GM23338 (cell line): Measurements from ENCODE around the gene KRTAP23-1. TPM values are rescaled to one million over a fixed set of nuclear protein-coding genes. Genes with fewer than 3 reads are reported as not detected.

ENCODE experiments used
- ATAC-seq: fragments of 200-7000 bp; cut with Tn5 transposase; 3 replicates; pipeline ENCODE4 v1.9.1; 2020
- DNase-seq: peaks from one replicate; pipeline ENCODE4 v3.0.0-alpha.2; 2015; ENCODE audit warnings: low spot score
- H2AFZ ChIP-seq: fragments of 200-600 bp; sonication (generic); 2 replicates; pipeline ENCODE4 v1.8.0; 2016; ENCODE audit warnings: antibody characterized with exemption, mild to moderate bottlenecking, moderate library complexity
- H3F3A ChIP-seq: fragments of 200-600 bp; sonication (generic); replicated peaks from 2 replicates; pipeline ENCODE4 v1.8.0; 2017; ENCODE audit warnings: antibody characterized with exemption, mixed run types, low read depth
- H3K27ac ChIP-seq: fragments of 200-600 bp; sonication (generic); 2 replicates; pipeline ENCODE4 v1.6.1; 2016; ENCODE audit warnings: low read depth
- H3K27me3 ChIP-seq: fragments of 200-600 bp; sonication (generic); 2 replicates; pipeline ENCODE4 v1.8.0; 2016; ENCODE audit warnings: mild to moderate bottlenecking, mixed run types, moderate library complexity; ENCODE audit not compliant: insufficient read depth
- H3K36me3 ChIP-seq: fragments of 200-600 bp; sonication (generic); 2 replicates; pipeline ENCODE4 v1.8.0; 2016; ENCODE audit warnings: mild to moderate bottlenecking; ENCODE audit not compliant: insufficient read depth
- H3K4me1 ChIP-seq: fragments of 200-600 bp; sonication (generic); 2 replicates; pipeline ENCODE4 v1.8.0; 2016; ENCODE audit warnings: mild to moderate bottlenecking, moderate library complexity; ENCODE audit not compliant: insufficient read depth
- H3K4me2 ChIP-seq: fragments of 200-600 bp; sonication (generic); 2 replicates; pipeline ENCODE4 v1.7.1; 2017; ENCODE audit warnings: mixed run types
- H3K4me3 ChIP-seq: fragments of 200-600 bp; sonication (generic); 2 replicates; pipeline ENCODE4 v1.6.1; 2016; ENCODE audit warnings: mixed run types
- H3K79me2 ChIP-seq: fragments of 200-600 bp; sonication (generic); replicated peaks from 2 replicates; pipeline ENCODE4 v1.8.0; 2017; ENCODE audit warnings: mild to moderate bottlenecking; ENCODE audit not compliant: insufficient read depth
- H3K9me2 ChIP-seq: fragments of 200-600 bp; sonication (generic); 2 replicates; pipeline ENCODE4 v1.8.0; 2017; ENCODE audit not compliant: insufficient read depth
- H4K20me1 ChIP-seq: fragments of 200-600 bp; sonication (generic); replicated peaks from 2 replicates; pipeline ENCODE4 v1.8.0; 2017; ENCODE audit warnings: mild to moderate bottlenecking; ENCODE audit not compliant: insufficient read depth
- H3K27ac Mint-ChIP-seq: 2 replicates; pipeline ENCODE4 v1.8.0; 2020; ENCODE audit warnings: inconsistent platforms, mild to moderate bottlenecking, moderate library complexity, mixed read lengths
- H3K27me3 Mint-ChIP-seq: 3 replicates; pipeline ENCODE4 v1.8.0; 2022; ENCODE audit warnings: low read depth, mild to moderate bottlenecking, moderate library complexity, mixed read lengths, inconsistent platforms; ENCODE audit not compliant: insufficient read depth, poor library complexity
- H3K36me3 Mint-ChIP-seq: 3 replicates; pipeline ENCODE4 v1.8.0; 2021; ENCODE audit warnings: low read depth, mild to moderate bottlenecking, inconsistent platforms, moderate library complexity, mixed read lengths
- H3K4me1 Mint-ChIP-seq: 3 replicates; pipeline ENCODE4 v1.8.0; 2020; ENCODE audit warnings: mild to moderate bottlenecking, inconsistent platforms, mixed read lengths
- H3K4me3 Mint-ChIP-seq: 3 replicates; pipeline ENCODE4 v1.8.0; 2021; ENCODE audit warnings: moderate library complexity, mild to moderate bottlenecking, inconsistent platforms, mixed read lengths
- H3K9me3 Mint-ChIP-seq: 3 replicates; pipeline ENCODE4 v1.8.0; 2020; ENCODE audit warnings: moderate library complexity, mild to moderate bottlenecking, inconsistent platforms, mixed read lengths
- CTCF ChIP-seq, 2 experiments: fragments of 200-600 bp in 1 of 2; sonication (generic) in 1 of 2; conservative IDR thresholded peaks; 2 replicates each; pipeline versions ENCODE4 v1.5.1 to v1.6.1; 2016 to 2017; ENCODE audit warnings: antibody characterized with exemption in 2 of 2, low read depth in 2 of 2, mild to moderate bottlenecking in 2 of 2, moderate library complexity in 1 of 2
- EZH2 ChIP-seq: fragments of 200-600 bp; sonication (generic); IDR thresholded peaks from one replicate; pipeline ENCODE4 v1.8.0; 2017; ENCODE audit warnings: antibody characterized with exemption, mild to moderate bottlenecking, low read depth; ENCODE audit not compliant: unreplicated experiment
- EZH2phosphoT487 ChIP-seq: fragments of 200-600 bp; sonication (generic); IDR thresholded peaks from one replicate; pipeline ENCODE4 v1.8.1; 2018; ENCODE audit warnings: antibody characterized with exemption; ENCODE audit not compliant: unreplicated experiment
- JUNB ChIP-seq: IDR thresholded peaks from one replicate; pipeline ENCODE4 v1.6.1; 2016; ENCODE audit warnings: antibody characterized with exemption; ENCODE audit not compliant: unreplicated experiment
- NANOG ChIP-seq: IDR thresholded peaks from 2 replicates; pipeline ENCODE4 v1.6.1; 2016; ENCODE audit warnings: antibody characterized with exemption, borderline replicate concordance
- REST ChIP-seq: IDR thresholded peaks from one replicate; pipeline ENCODE4 v1.6.1; 2018; ENCODE audit warnings: antibody characterized with exemption; ENCODE audit not compliant: unreplicated experiment
- STAT1 ChIP-seq: IDR thresholded peaks from one replicate; pipeline ENCODE4 v1.6.1; 2016; ENCODE audit warnings: antibody characterized with exemption; ENCODE audit not compliant: unreplicated experiment
- polyA plus RNA-seq: library from polyadenylated mRNA; unstranded; fragments of >200 nt; fragmentation: Nextera tagmentation; extraction: Ambion mirVana; gene quantifications from 2 replicates; pipeline ENCODE4 v1.2.1, GENCODE V29; 2016
- total RNA-seq: library from RNA; depleted of rRNA; stranded (reverse); fragments of >200 nt; shearing (Covaris generic); gene quantifications from 2 replicates; pipeline ENCODE4 v1.2.3, GENCODE V29; 2014
- TF ChIP-seq, protein P1 (sequence below): fragments of 250-450 bp; sonication (Bioruptor Pico); IDR thresholded peaks from 2 replicates; pipeline ENCODE4 v1.5.0; 2020; ENCODE audit warnings: mild to moderate bottlenecking, moderate library complexity

The KRTAP23-1 gene
- total and polyA plus RNA-seq, 2 experiments from 2014 or later = not detected

DNA sequence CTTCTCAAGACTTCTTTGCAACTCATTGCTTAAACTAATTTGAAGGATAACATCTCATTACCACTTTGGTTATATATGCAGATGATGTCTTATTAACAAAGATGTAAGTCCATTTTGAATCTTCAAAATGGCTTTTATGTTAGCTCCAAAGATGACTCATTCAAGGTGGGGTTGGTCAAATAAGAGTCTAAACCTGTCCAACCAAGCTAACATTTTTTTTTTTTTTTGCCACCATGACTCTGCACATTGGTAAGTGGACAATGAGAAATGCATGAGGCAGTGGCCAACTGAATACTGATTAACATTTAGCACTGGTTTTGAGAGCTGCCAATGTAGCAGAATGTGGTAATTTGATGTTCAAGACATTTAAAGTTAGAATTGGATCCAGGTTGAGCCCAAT is 10.6 kb downstream of the KRTAP23-1 start:
- no peak for DNase-seq
- Histone ChIP-seq H3K4me2 (no peak overlapping the region), H3F3A (no peaks in the 10 kb centered on the region), H3K79me2 (no peaks in the 10 kb centered on the region), H3K27ac (no peak overlapping the region), H4K20me1 (no peaks in the 10 kb centered on the region), H3K4me3 (no peak overlapping the region), H2AFZ (no peak overlapping the region), H3K9me2 (no peaks in the 10 kb centered on the region), H3K36me3 (no peaks in the 10 kb centered on the region), H3K4me1 (no peaks in the 10 kb centered on the region), H3K27me3 (no peaks in the 10 kb centered on the region)
- Mint-ChIP-seq H3K27ac (no peak overlapping the region), H3K4me3 (no peak overlapping the region), H3K27me3 (no peaks in the 10 kb centered on the region), H3K36me3 (no peaks in the 10 kb centered on the region), H3K4me1 (no peaks in the 10 kb centered on the region), H3K9me3 (no peaks in the 10 kb centered on the region)
- no peak for TF ChIP-seq EZH2phosphoT487
- TF ChIP-seq STAT1 = no peak
- TF ChIP-seq JUNB = no peak
- TF ChIP-seq EZH2 = no peak
- no peak for TF ChIP-seq CTCF (conservative IDR thresholded peaks at IDR 0.05; ENCODE audit: low read depth in 2 of 2)
- ATAC-seq = no peak

DNA sequence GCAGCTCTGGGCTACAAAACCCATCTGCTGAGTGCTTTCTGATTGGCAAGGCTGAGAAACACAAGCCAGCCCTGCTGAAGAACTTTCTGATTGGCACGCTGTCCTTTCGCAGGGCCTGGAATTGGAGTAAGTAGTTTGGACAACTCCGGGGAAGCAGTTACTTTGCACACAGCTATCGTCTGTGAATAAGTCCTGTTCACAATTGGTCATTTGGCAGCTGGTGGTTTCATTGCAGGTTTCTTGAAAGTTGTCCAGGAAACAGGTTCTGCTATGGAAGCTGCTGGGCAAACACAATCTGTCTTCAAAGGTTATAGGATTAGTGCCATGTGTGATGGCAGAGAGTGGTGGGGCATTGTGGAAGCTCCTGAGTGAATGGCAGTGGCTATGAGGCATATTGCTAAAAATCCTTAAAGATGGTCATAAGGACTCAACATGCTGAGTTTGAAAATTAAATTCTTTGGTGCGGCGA is 11.1 kb downstream of the KRTAP23-1 start, which contains the start of gene KRTAP27-1:
KRTAP27-1 (minus strand) TSS at position 419 of the 469 bp plus-strand sequence; CDS start at position 393, 26 bp downstream.
- H3K27ac ChIP-seq = no peak within 1 kb of the TSS
- no peaks in the 10 kb centered on the region for H3K36me3 ChIP-seq
- no peaks in the 10 kb centered on the region for H3K9me2 ChIP-seq
- H3K4me1 ChIP-seq = no peaks in the 10 kb centered on the region
- H3K9me3 Mint-ChIP-seq = no peaks in the 10 kb centered on the region
- no peaks in the 10 kb centered on the region for H3K27me3 ChIP-seq
- no peak for ATAC-seq
- DNase-seq = no peak
- no peak within 1 kb of the TSS for H3K4me3 ChIP-seq
- no peaks in the 10 kb centered on the region for H3K27me3 Mint-ChIP-seq
- H3K4me1 Mint-ChIP-seq = no peaks in the 10 kb centered on the region
- no peak within 1 kb of the TSS for H2AFZ ChIP-seq
- no peaks in the 10 kb centered on the region for H3K79me2 ChIP-seq
- no peak within 1 kb of the TSS for H3K4me2 ChIP-seq
- H3K36me3 Mint-ChIP-seq = no peaks in the 10 kb centered on the region
- H3F3A ChIP-seq = no peaks in the 10 kb centered on the region
- no peak within 1 kb of the TSS for H3K27ac Mint-ChIP-seq
- no peak within 1 kb of the TSS for H3K4me3 Mint-ChIP-seq
- H4K20me1 ChIP-seq = no peaks in the 10 kb centered on the region
- TF ChIP-seq STAT1 (no peak), CTCF (conservative IDR thresholded peaks at IDR 0.05; ENCODE audit: low read depth in 2 of 2) (no peak), NANOG (no peak), EZH2 (no peak), REST (no peak)
- TF ChIP-seq, protein P1, sequence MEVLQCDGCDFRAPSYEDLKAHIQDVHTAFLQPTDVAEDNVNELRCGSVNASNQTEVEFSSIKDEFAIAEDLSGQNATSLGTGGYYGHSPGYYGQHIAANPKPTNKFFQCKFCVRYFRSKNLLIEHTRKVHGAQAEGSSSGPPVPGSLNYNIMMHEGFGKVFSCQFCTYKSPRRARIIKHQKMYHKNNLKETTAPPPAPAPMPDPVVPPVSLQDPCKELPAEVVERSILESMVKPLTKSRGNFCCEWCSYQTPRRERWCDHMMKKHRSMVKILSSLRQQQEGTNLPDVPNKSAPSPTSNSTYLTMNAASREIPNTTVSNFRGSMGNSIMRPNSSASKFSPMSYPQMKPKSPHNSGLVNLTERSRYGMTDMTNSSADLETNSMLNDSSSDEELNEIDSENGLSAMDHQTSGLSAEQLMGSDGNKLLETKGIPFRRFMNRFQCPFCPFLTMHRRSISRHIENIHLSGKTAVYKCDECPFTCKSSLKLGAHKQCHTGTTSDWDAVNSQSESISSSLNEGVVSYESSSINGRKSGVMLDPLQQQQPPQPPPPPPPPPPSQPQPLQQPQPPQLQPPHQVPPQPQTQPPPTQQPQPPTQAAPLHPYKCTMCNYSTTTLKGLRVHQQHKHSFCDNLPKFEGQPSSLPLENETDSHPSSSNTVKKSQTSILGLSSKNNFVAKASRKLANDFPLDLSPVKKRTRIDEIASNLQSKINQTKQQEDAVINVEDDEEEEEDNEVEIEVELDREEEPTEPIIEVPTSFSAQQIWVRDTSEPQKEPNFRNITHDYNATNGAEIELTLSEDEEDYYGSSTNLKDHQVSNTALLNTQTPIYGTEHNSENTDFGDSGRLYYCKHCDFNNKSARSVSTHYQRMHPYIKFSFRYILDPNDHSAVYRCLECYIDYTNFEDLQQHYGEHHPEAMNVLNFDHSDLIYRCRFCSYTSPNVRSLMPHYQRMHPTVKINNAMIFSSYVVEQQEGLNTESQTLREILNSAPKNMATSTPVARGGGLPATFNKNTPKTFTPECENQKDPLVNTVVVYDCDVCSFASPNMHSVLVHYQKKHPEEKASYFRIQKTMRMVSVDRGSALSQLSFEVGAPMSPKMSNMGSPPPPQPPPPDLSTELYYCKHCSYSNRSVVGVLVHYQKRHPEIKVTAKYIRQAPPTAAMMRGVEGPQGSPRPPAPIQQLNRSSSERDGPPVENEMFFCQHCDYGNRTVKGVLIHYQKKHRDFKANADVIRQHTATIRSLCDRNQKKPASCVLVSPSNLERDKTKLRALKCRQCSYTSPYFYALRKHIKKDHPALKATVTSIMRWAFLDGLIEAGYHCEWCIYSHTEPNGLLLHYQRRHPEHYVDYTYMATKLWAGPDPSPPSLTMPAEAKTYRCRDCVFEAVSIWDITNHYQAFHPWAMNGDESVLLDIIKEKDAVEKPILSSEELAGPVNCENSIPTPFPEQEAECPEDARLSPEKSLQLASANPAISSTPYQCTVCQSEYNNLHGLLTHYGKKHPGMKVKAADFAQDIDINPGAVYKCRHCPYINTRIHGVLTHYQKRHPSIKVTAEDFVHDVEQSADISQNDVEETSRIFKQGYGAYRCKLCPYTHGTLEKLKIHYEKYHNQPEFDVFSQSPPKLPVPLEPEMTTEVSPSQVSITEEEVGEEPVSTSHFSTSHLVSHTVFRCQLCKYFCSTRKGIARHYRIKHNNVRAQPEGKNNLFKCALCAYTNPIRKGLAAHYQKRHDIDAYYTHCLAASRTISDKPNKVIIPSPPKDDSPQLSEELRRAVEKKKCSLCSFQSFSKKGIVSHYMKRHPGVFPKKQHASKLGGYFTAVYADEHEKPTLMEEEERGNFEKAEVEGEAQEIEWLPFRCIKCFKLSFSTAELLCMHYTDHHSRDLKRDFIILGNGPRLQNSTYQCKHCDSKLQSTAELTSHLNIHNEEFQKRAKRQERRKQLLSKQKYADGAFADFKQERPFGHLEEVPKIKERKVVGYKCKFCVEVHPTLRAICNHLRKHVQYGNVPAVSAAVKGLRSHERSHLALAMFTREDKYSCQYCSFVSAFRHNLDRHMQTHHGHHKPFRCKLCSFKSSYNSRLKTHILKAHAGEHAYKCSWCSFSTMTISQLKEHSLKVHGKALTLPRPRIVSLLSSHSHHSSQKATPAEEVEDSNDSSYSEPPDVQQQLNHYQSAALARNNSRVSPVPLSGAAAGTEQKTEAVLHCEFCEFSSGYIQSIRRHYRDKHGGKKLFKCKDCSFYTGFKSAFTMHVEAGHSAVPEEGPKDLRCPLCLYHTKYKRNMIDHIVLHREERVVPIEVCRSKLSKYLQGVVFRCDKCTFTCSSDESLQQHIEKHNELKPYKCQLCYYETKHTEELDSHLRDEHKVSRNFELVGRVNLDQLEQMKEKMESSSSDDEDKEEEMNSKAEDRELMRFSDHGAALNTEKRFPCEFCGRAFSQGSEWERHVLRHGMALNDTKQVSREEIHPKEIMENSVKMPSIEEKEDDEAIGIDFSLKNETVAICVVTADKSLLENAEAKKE (CRISPR knock-in tag) = no peak
